Measurements from ENCODE around the gene INTS15.

DNA sequence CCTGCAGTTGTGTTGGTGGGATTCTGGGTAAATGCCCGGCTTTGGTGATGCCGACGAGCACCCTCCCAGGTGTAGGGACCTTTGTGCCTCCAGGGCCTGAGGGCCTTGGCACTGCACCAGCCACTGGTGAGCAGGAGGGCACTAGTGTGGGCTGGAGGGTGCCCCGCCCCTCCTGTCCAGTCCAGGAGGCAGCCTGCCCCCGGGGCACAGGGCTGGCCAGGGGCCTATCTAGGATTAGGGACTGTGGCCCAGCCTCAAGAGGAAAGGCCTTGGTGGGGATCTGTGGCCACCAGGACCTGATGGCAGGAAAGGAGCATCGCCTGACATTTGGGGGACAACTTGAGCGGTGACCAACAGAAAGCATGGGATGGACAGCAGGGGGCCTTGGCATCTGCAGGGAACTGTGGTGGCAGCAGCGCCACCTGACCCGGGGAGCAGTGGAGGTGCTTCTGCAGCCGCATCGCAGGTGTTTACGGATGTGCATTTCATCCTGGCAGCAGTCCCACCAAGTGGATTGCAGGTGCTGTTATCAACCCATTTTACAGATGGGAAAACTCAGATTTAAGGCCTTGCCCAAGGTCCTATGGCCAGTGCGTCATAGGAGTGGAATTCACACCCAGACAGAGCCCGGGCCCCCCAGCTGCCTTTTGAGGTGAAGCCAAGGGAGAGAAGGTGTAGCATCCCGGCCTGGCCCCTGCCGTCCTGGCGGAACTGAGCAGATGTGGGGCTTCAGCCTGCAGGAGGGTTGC, 58.4 kb downstream of the INTS15 start:
- TF ChIP-seq CTCF (IDR thresholded peaks at IDR 0.05), result no peak
- no peak for TF ChIP-seq POLR2A (IDR thresholded peaks at IDR 0.05)
- no peak for TF ChIP-seq POLR2AphosphoS5 (IDR thresholded peaks at IDR 0.05)
- TF ChIP-seq EP300 (IDR thresholded peaks at IDR 0.05), result no peak

Measured in upper lobe of left lung (tissue), 4 donors.